ENCODE measurements around the gene PDE7B. TPM values are rescaled to one million over a fixed set of nuclear protein-coding genes. Genes with fewer than 3 reads are reported as not detected.

PDE7B gene
- total RNA-seq, 1 experiment from 2014 or later = 1.8 TPM

GRCh38 chr6:135871296-135871695 lies 19.8 kb downstream of the PDE7B start:
- Histone ChIP-seq H3K9me3 (no peaks in the 10 kb centered on the region), H3K27me3 (no peaks in the 10 kb centered on the region), H3K36me3 (no peaks in the 10 kb centered on the region), H3K4me3 (no peak overlapping the region)
- DNase-seq = peak; percentile 49

GRCh38 chr6:135871878-135872277 lies 20.4 kb downstream of the PDE7B start:
- H3K27me3 ChIP-seq = no peaks in the 10 kb centered on the region
- H3K36me3 ChIP-seq = no peaks in the 10 kb centered on the region
- no peak for DNase-seq
- H3K4me3 ChIP-seq = no peak overlapping the region
- no peaks in the 10 kb centered on the region for H3K9me3 ChIP-seq

GRCh38 chr6:135875446-135875845 lies 23.9 kb downstream of the PDE7B start:
- DNase-seq = no peak
- H3K36me3 ChIP-seq = no peaks in the 10 kb centered on the region
- H3K9me3 ChIP-seq = no peaks in the 10 kb centered on the region
- H3K27me3 ChIP-seq = no peaks in the 10 kb centered on the region
- no peak overlapping the region for H3K4me3 ChIP-seq

GRCh38 chr6:135876058-135876457 lies 24.6 kb downstream of the PDE7B start:
- no peak for DNase-seq
- Histone ChIP-seq H3K36me3 (no peaks in the 10 kb centered on the region), H3K27me3 (no peaks in the 10 kb centered on the region), H3K4me3 (no peak overlapping the region), H3K9me3 (no peaks in the 10 kb centered on the region)

- Histone ChIP-seq H3K36me3 (no peaks in the 10 kb centered on the region), H3K4me3 (no peak overlapping the region), H3K9me3 (no peaks in the 10 kb centered on the region), H3K27me3 (no peaks in the 10 kb centered on the region)
- DNase-seq = no peak
Measured at GRCh38 chr6:135877666-135878065, 26.2 kb downstream of the PDE7B start.

GRCh38 chr6:135880066-135880972 lies 28.8 kb downstream of the PDE7B start:
- Histone ChIP-seq H3K36me3 (no peaks in the 10 kb centered on the region), H3K4me3 (peak overlapping the region; percentile 35), H3K9me3 (no peaks in the 10 kb centered on the region), H3K27me3 (no peaks in the 10 kb centered on the region)
- peak; percentile 43 for DNase-seq

GRCh38 chr6:135883045-135883444 lies 31.5 kb downstream of the PDE7B start:
- Histone ChIP-seq H3K9me3 (no peaks in the 10 kb centered on the region), H3K4me3 (no peak overlapping the region), H3K27me3 (no peaks in the 10 kb centered on the region), H3K36me3 (no peaks in the 10 kb centered on the region)
- DNase-seq = no peak

GRCh38 chr6:135883536-135883935 lies 32.0 kb downstream of the PDE7B start:
- H3K4me3 ChIP-seq = no peak overlapping the region
- no peaks in the 10 kb centered on the region for H3K9me3 ChIP-seq
- no peaks in the 10 kb centered on the region for H3K27me3 ChIP-seq
- H3K36me3 ChIP-seq = no peaks in the 10 kb centered on the region
- DNase-seq = no peak

GRCh38 chr6:135884136-135884535 lies 32.6 kb downstream of the PDE7B start:
- no peak for DNase-seq
- Histone ChIP-seq H3K36me3 (no peaks in the 10 kb centered on the region), H3K9me3 (no peaks in the 10 kb centered on the region), H3K4me3 (no peak overlapping the region), H3K27me3 (no peaks in the 10 kb centered on the region)

GRCh38 chr6:135887069-135887468 lies 35.6 kb downstream of the PDE7B start:
- no peak for DNase-seq
- Histone ChIP-seq H3K9me3 (no peaks in the 10 kb centered on the region), H3K27me3 (no peaks in the 10 kb centered on the region), H3K4me3 (no peak overlapping the region), H3K36me3 (no peaks in the 10 kb centered on the region; the same call in 1 of the 2 replicates)

- H3K4me3 ChIP-seq = no peak overlapping the region
- no peaks in the 10 kb centered on the region for H3K27me3 ChIP-seq
- DNase-seq = no peak
- no peaks in the 10 kb centered on the region for H3K9me3 ChIP-seq
- H3K36me3 ChIP-seq = no peaks in the 10 kb centered on the region; the same call in 1 of the 2 replicates
Measured at GRCh38 chr6:135888818-135889217, 37.3 kb downstream of the PDE7B start.

- no peak for DNase-seq
- H3K36me3 ChIP-seq = no peaks in the 10 kb centered on the region; the same call in 1 of the 2 replicates
- H3K4me3 ChIP-seq = no peak overlapping the region
- no peaks in the 10 kb centered on the region for H3K9me3 ChIP-seq
- H3K27me3 ChIP-seq = no peaks in the 10 kb centered on the region
Measured at GRCh38 chr6:135890876-135891275, 39.4 kb downstream of the PDE7B start.

- H3K9me3 ChIP-seq = no peaks in the 10 kb centered on the region
- no peaks in the 10 kb centered on the region; the same call in 1 of the 2 replicates for H3K36me3 ChIP-seq
Measured at GRCh38 chr6:135891710-135892109, 40.2 kb downstream of the PDE7B start.

GRCh38 chr6:135895231-135895911 lies 43.9 kb downstream of the PDE7B start:
- H3K36me3 ChIP-seq = no peaks in the 10 kb centered on the region
- no peaks in the 10 kb centered on the region for H3K27me3 ChIP-seq
- H3K9me3 ChIP-seq = no peaks in the 10 kb centered on the region
- H3K4me3 ChIP-seq = no peak overlapping the region
- no peak for DNase-seq

More at GRCh38 chr6:135891710-135892109, 40.2 kb downstream of the PDE7B start:
- no peaks in the 10 kb centered on the region for H3K27me3 ChIP-seq
- no peak overlapping the region for H3K4me3 ChIP-seq
- no peak for DNase-seq

GRCh38 chr6:135897087-135897486 lies 45.6 kb downstream of the PDE7B start:
- no peaks in the 10 kb centered on the region for H3K27me3 ChIP-seq
- DNase-seq = no peak

GRCh38 chr6:135901774-135902524 lies 50.4 kb downstream of the PDE7B start:
- H3K27me3 ChIP-seq = no peaks in the 10 kb centered on the region
- no peaks in the 10 kb centered on the region for H3K9me3 ChIP-seq
- H3K4me3 ChIP-seq = no peak overlapping the region
- no peaks in the 10 kb centered on the region for H3K36me3 ChIP-seq
- DNase-seq = peak; percentile 69

More at GRCh38 chr6:135897087-135897486, 45.6 kb downstream of the PDE7B start:
- H3K4me3 ChIP-seq = no peak overlapping the region
- H3K9me3 ChIP-seq = no peaks in the 10 kb centered on the region
- no peaks in the 10 kb centered on the region for H3K36me3 ChIP-seq

Measured in MG63 (cell line).